ENCODE measurements around the gene ATXN7.

ATXN7 gene

DNA sequence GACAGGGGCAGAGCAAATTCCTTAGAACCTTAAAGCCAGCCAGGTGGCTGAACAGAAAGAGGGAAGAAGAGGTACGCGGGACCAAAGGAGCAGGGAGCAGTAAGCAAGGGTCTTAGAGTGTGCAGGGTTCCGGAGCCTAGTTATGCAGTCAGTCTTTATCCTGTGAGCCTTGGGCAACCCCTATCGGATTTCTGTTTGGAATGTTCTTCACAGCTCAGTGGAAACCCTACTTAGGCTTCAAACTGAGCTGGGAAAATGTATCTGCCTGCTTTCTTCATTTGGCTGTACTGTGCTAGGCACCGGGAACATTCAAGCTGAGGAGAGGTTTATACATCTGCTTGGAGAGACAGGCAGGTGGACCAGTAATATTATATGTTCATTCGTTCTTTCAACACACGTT, 122.5 kb downstream of the ATXN7 start:
- DNase-seq: no peak

GRCh38 chr3:63986831-63987230, 123.2 kb downstream of the ATXN7 start:
- no peak for DNase-seq

DNA sequence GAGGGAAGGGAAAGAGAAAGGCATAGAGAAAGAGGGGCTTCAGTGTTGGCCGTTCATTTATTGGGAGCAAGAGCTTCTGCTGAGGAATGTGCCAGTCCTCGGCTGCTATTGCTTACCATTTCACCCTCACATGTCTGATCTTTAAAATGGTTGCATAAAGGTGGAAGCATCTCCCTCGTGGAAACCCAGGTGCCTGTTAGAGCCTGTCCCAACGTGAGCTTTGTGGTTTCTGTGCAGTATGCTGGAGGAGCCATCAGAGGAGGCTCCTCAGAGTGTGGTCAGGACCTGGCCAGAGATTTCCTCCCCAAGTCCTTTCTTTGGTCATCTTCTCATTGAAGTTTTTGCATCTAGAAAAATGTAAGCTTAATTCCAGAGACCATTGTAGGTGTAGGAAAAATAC, 125.3 kb downstream of the ATXN7 start:
- DNase-seq: no peak

GRCh38 chr3:63990204-63990603, 126.5 kb downstream of the ATXN7 start:
- DNase-seq: no peak

- no peak for DNase-seq
These were observed 127.1 kb downstream of the ATXN7 start for GRCh38 chr3:63990733-63991132.

GRCh38 chr3:63991666-63992065, 128.0 kb downstream of the ATXN7 start:
- no peak for DNase-seq

DNA sequence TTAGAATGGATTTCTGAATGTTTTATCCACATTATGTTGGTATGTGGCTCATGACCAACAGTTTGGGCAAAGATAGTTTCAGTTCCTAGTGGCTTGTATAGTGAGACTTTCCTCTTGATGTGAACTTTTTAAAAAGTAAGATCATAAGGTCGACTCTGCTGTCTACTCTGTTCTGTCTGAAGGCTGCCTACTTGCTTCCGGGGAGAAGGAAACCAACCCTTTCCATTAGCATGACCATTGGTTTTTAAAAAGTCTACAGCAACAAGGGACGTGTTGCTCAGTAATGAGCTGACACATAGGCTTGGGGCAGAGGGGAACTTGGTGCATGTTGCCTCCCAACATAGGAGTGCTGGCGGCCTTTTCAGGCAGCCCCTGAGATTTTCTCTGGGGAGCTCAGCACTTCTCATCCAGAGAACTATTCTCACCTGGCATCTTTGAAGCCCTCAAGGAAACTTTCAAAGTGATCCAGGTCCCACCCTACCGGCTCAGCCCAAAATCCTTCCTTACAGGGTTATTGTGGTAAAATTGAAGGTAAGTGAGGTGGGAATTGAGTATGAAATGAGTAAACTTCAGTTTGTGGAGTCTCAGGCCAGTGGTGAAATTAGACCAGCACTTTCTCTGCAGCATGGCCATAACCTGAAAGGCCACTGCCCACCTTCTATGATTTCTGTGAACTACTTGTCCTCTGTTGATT, 129.0 kb downstream of the ATXN7 start:
- DNase-seq: peak; percentile 43 to 67 (median 58)

GRCh38 chr3:63993653-63994079, 130.0 kb downstream of the ATXN7 start:
- peak; percentile 78 to 90 (median 85) for DNase-seq

GRCh38 chr3:63995086-63995485, 131.4 kb downstream of the ATXN7 start:
- peak; percentile 81 to 91 (median 89) for DNase-seq

DNA sequence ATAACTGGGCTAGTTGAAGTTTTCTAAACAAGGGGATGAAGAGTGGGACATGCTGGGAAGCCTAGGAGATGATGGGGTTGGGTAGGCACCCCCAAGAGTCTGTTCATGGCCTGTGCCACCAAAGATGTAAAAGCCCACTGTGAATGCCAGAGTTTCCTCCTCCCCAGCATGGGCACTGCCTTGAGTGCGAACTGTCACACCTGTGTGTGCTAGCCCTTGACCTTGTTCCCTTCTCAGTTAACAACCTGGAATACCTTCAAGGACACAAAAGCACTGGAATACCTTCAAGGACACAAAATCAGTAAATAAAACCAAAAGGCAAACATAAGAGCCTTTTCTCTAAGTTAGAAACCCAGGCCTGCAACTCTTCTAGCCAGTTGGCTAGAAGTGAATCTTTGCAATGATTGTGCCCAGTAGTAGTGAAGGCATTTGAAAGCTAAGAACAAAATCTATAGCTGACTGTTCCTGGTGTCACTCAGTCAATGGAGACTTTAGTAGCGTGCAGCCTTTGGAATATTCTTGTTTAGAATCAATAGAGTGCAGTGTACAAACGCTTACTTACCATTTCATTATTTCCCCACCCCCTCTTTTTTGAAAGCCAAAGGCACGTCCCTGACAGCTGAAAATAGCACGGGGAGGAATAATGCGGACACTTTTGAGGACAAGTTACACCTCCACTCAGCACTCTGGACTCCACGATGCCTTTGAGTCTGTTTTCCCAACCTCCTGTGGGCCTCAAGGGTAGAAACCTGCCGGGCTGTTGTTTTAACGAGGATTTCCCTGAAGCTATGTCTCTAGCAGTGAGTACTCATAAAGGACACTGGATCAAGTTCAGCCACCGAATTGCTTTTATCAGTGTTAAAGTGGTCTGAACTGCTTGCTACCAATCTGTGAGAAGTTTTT, 135.4 kb downstream of the ATXN7 start:
- DNase-seq: no peak

DNA sequence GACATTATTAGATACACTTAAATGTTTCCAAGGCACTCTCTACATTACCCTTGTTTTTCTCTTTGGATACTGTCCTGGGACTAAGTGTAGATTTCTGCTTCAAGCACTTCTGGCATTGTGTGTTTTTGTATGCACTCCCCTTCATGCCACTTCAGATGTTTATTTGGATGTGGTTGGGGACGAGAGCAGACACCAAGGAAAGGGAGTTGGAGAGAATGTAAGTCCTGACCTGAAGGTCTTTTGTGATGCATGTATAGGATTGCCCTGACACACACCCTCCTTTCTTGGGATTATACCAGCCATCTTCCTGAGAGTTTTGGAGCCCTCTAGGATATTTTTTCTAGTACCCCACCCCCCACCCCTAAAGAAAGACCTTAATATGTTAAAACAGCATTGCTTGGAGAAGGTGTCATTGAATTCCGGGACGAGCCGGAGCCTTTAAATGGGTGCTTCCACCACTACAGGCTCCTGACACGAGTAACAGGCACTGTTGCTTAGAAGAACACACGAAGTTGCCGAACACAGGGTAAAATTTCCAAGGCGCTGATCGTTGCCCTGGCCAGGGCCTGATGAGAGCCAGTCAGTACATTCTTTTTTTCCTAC, 136.9 kb downstream of the ATXN7 start:
- DNase-seq: no peak

- DNase-seq: no peak
These were observed 138.6 kb downstream of the ATXN7 start for GRCh38 chr3:64002233-64002632.

DNA sequence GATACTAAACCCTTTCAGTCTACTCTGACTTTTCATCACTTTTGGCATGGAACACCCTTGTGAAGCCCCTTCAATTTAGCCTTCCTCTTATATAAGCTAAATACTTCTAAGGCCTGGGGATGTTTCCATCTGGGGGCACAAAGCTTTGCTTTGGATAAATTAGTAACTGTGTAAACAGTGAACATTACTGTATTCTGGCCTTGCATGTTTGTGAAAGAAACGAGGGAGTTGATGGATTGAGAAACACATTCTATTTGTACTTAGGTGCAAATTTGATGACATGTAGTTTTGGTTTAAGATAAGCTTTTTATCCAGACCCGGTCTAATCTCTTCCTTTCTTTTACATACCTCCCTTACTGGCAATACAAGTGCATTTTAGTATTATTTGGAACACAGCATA, 139.9 kb downstream of the ATXN7 start:
- no peak for DNase-seq

GRCh38 chr3:64008017-64008416, 144.3 kb downstream of the ATXN7 start:
- no peak for DNase-seq

DNA sequence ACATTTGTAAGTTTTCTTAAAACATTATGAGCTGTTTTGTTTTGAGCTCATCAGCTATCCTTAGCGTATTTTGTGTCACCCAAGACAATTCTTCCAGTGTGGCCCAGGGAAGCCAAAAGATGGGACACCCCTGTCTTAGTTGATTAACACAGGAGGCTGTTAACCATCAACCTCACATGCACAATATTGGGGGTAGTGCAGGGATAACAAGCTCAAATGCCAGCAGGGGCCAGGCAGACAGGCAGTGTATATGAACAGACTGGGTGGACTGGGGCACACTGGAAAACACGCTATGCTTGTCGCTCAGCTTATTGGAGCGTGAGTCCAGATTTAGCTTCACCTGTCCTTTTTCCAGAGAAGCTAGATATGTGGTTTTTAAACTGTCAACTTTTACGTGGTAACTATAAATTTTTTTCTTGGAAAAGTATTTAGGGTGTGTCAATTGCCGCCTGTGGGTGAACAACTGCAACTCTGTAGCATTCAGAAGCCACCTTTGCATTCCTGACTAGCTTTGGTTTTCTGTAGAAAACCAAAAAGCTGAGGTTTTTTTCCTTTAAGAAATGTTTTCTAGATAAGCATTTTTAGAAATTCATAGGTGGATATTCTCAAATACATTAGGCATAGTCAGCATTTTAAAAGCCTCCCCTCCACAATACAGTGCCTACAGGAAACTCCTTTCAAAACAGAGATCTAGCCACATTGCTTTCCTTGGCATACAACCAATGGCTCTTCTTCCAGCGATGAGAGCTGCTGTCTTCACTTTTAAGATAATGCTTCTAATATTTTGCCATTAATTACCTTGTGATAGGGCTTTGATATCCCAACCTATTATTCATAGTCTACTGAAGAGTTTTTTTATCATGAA, 145.1 kb downstream of the ATXN7 start:
- no peak for DNase-seq

- DNase-seq: no peak
These were observed 145.9 kb downstream of the ATXN7 start for GRCh38 chr3:64009528-64009927.

DNA sequence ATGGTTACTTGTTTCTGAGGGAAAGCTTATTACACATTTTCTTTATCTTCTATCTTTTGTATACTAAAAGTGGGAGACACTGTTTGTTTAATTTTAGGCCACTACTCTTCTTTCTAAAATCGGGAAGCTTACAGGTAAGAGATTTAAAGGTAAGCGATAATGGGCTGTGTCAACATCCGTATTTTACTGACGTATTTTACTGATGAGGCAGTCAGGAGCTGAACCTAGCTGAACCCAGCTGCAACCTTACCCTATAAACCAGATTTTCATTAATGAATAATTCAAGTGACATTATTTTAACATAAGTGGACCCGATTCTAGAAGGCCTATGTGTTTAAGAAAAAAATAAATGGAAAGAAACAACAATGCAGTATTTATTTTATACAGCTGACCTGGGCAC, 146.5 kb downstream of the ATXN7 start:
- DNase-seq: no peak

DNA sequence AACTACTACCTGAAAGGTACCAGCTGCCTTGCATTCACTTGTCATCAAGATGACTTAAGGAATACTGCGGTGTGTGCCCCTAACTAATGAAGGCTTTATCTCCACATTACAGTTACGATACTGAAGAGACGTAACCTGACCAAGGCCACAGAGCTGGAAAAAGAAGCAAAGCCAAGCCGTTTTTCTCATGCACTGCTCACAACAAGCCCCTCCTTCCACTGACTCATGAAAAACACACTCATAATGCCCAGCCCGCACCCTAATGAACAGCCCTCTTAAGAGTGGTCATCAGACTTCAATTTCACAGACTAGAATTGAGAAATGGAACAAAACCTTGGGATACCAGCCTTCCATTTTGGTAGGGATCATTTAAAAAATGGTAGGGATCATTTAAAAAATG, 148.0 kb downstream of the ATXN7 start:
- no peak for DNase-seq

DNA sequence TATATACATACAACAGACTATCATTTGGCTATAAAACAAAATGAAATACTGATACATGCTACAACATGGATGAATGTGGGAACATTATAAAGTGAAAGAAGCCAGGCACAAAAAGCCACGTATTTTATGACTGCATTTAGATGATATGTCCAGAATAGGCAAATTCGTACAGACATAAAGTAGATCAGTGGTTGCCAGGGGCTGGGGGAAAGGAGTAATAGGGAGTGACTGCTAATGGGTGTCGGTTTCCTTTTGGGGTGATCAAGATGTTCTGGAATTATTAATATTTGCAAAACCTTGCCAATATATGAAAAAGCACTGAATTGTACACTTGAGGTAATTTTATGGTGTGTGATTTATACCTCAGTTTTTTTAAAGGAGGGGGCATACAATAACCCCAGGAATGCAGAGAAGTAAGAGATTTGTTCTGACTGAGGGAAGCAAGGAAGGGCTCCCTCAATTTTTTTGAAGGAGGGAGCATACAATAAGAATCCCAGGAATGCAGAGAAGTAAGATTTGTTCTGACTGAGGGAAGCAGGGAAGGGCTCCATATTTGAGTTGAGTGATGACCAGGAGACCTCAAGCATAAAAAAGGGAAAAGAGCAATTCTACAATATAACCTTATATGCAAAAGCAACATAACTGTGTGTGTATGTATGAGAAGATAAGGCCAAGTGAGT, 153.4 kb downstream of the ATXN7 start:
- DNase-seq: no peak

DNA sequence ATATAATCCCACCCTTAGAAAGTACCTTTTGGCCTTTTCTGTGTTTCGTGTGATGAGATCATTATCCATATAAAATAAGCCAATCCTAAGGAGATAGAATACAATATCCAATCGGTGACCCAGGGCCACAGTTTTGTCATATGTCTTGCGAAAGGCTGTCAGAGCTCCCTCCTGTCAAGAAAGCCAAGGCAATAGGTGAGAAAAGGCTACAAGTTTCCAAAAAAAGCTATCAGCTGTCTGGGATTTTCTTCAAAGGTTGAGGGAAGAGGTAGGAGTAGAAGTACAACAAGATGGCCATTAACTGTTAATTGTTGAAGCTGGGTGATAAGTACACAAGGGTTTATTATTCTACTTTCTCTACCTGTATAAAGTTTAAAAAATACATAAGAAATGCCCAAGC, 155.6 kb downstream of the ATXN7 start:
- no peak for DNase-seq

DNA sequence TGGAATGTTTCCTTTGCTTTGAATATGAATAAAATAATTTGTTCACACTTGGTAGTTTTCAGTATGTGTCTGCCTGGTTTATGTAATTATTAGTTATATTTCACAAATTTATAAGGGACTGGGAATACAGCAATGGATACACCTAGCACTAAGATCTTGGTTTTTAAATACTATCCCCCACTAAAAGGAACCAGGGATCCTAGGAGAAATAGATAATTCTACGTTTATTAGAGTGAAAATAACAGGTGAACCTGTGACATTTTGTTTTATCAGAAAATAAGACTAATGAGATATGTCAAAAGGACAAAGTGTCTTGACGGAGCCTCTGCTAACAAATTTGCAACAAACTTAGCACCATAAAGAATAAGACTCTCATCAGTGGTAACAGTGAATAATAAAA, 156.2 kb downstream of the ATXN7 start:
- DNase-seq: no peak

DNA sequence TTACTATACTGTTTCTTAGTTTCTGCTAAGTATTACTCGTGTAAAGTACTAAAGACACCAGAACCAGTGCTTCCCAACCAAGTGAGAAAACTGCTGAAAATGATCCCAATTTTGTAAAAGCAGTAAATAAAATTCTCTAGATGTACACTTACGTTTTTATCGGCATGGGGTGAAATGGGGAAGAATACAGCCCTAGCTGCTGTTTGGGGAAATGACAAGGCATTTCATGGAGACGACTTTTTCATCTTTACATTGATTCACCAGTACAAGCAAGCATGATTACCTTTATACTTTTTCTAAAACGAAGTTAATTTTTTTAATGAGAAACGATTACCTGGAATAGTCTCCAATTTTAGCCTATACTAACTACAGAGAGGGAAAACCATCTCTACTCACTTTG, 158.3 kb downstream of the ATXN7 start:
- peak in 3 of 4 experiments; percentile 9 to 30 (median 30) for DNase-seq

Measured in suppressor macrophage (primary cell).